HG02623 (cell line): ENCODE measurements around the gene LGR4.

Experiments
- ATAC-seq: cut with Tn5 transposase; IDR thresholded peaks from one replicate; pipeline ENCODE4 v1.9.1; 2021; ENCODE audit warnings: moderate library complexity; ENCODE audit not compliant: unreplicated experiment

LGR4 gene

DNA sequence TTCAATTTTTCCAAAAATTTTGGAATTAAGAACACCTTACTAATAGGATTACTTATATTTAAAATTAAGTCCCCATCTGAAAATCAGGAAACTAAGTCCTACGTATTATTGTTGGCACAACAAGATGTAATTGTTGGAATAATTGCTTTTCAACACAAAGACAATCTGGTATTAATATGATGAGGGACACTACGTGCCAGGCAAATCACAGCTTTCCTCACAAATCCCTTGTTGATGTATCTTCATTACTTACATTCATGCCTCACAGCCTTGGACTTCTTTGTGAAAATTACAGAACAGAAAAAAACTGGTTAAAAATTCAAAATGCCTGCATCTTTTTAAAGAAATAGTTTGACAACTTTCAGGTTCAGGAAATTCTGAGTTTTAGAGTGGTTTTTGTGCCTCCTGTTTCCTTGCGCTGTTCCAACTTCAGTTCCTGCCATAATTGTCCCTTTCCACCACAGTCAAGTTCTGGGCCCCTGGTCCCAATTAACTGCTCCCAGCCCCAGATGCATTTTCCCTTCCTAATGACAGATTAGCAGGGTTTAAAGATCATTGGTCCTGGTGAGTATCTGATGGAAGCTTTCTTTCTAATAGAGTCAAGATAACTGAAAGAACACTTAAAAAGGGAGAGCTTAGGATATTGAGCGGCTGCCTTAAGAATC lies 86.3 kb downstream of the LGR4 start:
- ATAC-seq: no peak

- no peak for ATAC-seq
These were observed 87.3 kb downstream of the LGR4 start for GRCh38 chr11:27385245-27385644.

- no peak for ATAC-seq
These were observed 88.4 kb downstream of the LGR4 start for GRCh38 chr11:27384227-27384626.

GRCh38 chr11:27383645-27384044 lies 88.9 kb downstream of the LGR4 start:
- ATAC-seq: no peak

DNA sequence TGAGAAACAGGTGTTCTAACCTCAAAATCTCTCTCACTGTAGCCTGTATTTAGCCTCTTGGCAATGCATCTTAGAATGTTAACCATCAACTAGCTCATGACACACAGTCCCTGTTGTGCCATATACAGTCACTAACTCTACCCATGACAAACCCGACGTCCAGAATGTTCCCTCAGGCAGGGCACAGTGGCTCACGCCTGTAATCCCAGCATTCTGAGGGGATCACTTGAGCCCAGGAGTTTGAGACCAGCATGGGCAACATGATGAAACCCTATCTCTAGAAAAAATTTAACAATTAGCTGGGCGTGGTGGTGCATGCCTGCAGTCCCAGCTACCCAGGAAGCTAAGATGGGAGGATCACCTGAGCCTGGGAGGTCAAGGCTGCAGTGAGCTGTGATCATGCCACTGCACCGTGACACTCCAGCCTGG lies 91.3 kb downstream of the LGR4 start:
- ATAC-seq: no peak

DNA sequence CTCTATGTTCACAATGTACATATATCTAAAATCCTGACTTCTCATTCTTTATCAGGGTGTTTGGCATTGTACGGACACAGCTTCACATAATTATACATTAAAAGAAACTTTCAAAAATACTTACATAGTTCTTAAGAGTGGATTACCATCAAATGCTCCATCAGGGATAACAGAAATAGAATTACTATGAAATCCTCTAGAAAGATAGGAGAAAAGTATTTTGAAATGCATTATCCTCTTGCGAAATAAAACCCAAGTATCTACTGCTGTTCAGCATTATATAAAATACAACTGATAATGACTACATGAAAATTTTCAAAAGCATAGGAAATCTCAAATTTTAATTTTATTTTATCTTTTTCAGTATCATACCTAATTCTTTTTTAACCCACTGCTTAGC lies 91.8 kb downstream of the LGR4 start:
- ATAC-seq: no peak

DNA sequence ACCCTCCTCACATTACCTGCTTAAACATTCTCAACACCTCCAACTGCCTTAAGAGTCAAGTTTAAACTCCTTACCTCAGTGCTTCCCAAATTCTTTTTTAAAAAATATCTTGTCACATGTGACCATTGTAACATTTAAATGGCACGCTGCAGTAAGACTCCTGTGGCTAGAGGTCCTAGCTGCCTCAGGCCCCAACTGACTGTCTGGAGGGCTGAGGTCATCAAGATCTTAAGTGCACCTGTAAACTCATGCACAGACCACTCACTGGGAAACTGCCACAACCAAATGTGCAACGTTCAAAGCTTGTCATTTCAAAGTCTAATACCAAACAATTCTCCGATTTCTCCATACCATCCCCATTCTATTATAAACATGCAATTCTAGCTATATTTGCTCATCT lies 93.1 kb downstream of the LGR4 start:
- ATAC-seq: no peak

GRCh38 chr11:27375370-27375769 lies 97.2 kb downstream of the LGR4 start:
- ATAC-seq: no peak

GRCh38 chr11:27373856-27374602 lies 98.6 kb downstream of the LGR4 start:
- ATAC-seq: no peak

DNA sequence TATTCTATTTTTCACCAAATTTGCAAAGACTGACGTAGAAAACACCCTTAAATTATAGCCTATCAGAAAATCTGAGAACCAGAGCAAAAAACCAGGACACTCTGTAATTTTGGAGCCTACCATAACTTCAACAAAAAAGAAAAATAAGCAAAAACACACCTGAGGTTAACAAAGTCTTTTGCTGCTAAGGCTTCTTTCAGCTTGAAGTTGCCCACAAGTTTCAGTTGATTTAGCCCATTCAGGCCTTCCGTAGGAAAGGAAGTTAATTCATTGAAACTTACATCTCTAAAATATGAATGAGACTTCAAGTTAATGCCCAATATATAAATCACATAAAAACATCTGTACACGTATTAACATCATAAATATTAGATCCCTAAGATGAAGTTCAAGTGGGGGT lies 99.2 kb downstream of the LGR4 start:
- ATAC-seq: no peak

DNA sequence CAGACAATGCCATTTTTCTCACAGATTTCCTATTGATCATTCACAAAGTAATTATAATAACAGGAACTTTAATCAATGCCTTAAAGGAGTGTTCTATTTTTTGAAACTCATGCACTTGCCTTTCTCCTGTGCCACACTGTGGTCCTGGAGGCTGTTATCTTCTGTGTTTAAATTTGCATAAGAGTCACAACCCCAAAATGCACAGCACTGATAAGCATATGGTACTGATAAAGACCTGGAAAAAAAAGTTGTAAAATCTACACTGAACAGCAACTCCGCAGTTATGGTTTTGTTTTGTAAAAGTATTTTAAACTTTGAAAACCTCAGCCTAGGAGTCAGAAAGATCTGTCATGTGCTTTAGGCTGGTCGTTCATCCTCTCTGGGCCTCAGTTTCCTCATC lies 100.4 kb downstream of the LGR4 start:
- ATAC-seq: no peak

DNA sequence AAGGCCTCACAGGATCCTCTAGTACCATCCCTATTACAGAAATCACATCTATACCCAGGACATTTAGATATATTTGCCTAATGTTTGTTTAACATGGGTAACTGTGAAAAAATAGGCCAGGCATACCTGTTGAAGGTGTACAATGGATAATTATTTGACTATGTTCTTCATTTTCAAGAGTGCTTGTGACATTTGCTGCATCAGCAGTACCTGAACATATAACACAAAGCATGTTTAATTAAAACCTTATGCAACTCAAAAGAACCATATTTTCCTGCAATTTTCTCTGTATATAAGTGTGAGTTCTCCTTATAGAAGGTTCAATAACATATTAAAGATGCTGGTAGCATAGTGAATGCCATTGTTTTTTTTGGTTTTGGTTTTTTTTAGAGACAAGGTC lies 101.1 kb downstream of the LGR4 start:
- no peak for ATAC-seq

DNA sequence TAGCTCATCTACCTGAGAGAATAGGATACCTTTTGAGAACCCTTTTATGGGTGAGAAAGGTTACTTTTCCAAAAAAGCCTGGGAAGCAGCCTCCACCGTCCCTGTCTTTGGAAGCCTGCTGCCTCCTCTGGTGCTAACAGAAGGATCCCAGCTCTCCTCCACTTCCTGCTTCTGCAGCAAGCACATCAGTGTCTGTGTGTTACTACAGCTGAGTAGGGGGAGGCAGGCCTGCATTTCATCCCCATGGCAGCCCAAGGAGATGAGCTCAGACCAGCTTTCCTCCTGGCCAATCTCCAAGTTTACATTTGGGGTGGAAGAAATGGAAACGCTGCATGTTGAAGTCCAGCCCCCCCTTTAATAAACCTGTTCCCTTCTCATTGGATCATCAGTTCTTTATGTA lies 102.2 kb downstream of the LGR4 start:
- no peak for ATAC-seq

- no peak for ATAC-seq
These were observed 104.7 kb downstream of the LGR4 start for GRCh38 chr11:27367881-27368280.

GRCh38 chr11:27363576-27364117 lies 108.9 kb downstream of the LGR4 start:
- no peak for ATAC-seq

- peak; percentile 100 for ATAC-seq
These were observed 109.6 kb downstream of the LGR4 start, which contains the start of gene CCDC34 for GRCh38 chr11:27362749-27363575. Gene CCDC34 (minus strand): TSS chr11:27363215. CDS start chr11:27363194, 21 bp downstream.

DNA sequence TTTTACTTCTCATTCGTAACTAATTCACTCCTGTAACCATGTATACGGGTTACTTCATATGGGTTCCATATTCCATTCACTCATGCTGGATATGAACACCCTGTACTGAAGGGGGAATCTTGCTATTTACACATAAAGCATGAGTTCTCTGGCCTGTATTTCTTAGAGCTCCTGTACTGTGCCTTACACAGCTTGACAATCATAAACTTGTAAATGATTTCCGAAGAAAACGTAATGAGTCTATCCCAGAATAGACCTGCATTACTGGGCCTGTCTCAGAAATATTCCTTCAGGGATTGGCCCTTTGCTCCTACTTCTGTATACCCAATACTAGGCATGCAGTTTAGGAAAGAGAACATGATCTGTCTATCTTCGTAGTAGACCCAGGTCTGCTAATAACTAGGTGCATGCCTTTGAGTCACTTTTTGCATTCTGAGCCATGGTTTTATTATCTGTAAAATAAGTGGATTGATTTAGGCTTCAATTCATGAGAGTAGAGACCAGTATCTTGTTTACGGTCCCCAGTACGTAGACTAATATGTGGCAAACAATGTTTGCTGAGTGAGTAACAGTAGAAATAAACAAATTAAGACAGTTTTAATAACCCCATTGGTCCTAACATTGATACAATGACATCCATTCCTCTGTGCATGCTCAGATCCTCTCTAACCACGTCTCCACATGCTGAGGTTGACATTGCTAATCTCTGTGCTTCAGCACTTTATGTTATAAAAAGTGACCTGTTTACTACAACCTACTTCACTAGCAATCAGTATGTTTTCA lies 110.8 kb downstream of the LGR4 start:
- ATAC-seq: no peak

DNA sequence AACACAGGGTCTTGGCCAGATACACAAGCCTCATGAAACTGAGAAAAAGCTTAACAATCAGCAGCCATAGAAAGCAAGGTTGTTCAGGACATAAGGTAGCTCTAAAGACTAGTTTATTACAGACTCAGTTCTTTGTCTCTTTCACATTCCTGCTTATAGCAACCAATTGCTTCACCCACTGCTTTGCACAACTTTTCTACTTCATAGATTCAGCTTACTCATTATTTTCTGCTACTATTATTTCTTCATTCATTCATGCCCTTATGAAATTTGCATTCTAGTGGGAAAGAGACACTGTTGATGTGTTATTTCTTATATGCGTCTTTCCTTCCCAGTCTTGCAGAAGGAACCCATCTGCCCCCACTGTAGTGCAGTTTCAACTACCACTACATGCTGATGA lies 114.3 kb downstream of the LGR4 start:
- no peak for ATAC-seq

GRCh38 chr11:27357250-27357649 lies 115.3 kb downstream of the LGR4 start:
- ATAC-seq: no peak

- ATAC-seq: no peak
These were observed 115.9 kb downstream of the LGR4 start for GRCh38 chr11:27356624-27357222.
